ENCODE measurements around the gene BRD7. TPM values are rescaled to one million over a fixed set of nuclear protein-coding genes. Genes with fewer than 3 reads are reported as not detected.

The BRD7 gene
- total and polyA plus RNA-seq, 7 donors = 34.2 to 56.4 (median 52.0) TPM

- Histone ChIP-seq H3K27me3 (no peaks in the 10 kb centered on the region), H3K27ac (no peak overlapping the region), H3K9me3 (no peaks in the 10 kb centered on the region), H3K36me3 (no peaks in the 10 kb centered on the region), H3K4me3 (no peak overlapping the region), H3K4me1 (no peaks in the 10 kb centered on the region)
- no peak for DNase-seq
- 58 to 85% methylated on average over 7 of the region's 7 CpGs for WGBS, 2 donors
- TF ChIP-seq POLR2A (IDR thresholded peaks at IDR 0.05) (no peak), POLR2AphosphoS5 (IDR thresholded peaks at IDR 0.05) (no peak), CTCF (IDR thresholded peaks at IDR 0.05) (no peak), EP300 (IDR thresholded peaks at IDR 0.05) (no peak)
- intact Hi-C loops (cut with DNase I) = no loop called here
Measured at GRCh38 chr16:50408001-50408561, 39.3 kb upstream of the BRD7 start.

- TF ChIP-seq CTCF (IDR thresholded peaks at IDR 0.05) = no peak
- TF ChIP-seq POLR2A (IDR thresholded peaks at IDR 0.05) = no peak
- no peak for TF ChIP-seq POLR2AphosphoS5 (IDR thresholded peaks at IDR 0.05)
- TF ChIP-seq EP300 (IDR thresholded peaks at IDR 0.05) = no peak
- no peaks in the 10 kb centered on the region for H3K36me3 ChIP-seq
Measured at GRCh38 chr16:50407351-50407750, 38.6 kb upstream of the BRD7 start.

GRCh38 chr16:50403491-50403890, 34.7 kb upstream of the BRD7 start:
- Histone ChIP-seq H3K27ac (no peak overlapping the region), H3K9me3 (no peaks in the 10 kb centered on the region), H3K36me3 (no peaks in the 10 kb centered on the region), H3K27me3 (no peaks in the 10 kb centered on the region), H3K4me3 (no peak overlapping the region), H3K4me1 (no peaks in the 10 kb centered on the region)
- 79 to 89% methylated on average over 12 of the region's 12 CpGs for WGBS, 2 donors
- TF ChIP-seq POLR2A (IDR thresholded peaks at IDR 0.05) = no peak
- TF ChIP-seq EP300 (IDR thresholded peaks at IDR 0.05) = no peak
- no peak for TF ChIP-seq CTCF (IDR thresholded peaks at IDR 0.05)
- TF ChIP-seq POLR2AphosphoS5 (IDR thresholded peaks at IDR 0.05) = no peak
- DNase-seq = no peak
- intact Hi-C loops (cut with DNase I) = no loop called here

More at GRCh38 chr16:50407351-50407750, 38.6 kb upstream of the BRD7 start:
- Histone ChIP-seq H3K27ac (no peak overlapping the region), H3K9me3 (no peaks in the 10 kb centered on the region), H3K4me3 (no peak overlapping the region), H3K4me1 (no peaks in the 10 kb centered on the region), H3K27me3 (no peaks in the 10 kb centered on the region)
- intact Hi-C loops (cut with DNase I) = no loop called here
- DNase-seq = no peak
- 84 to 86% methylated on average over 5 of the region's 5 CpGs for WGBS, 2 donors

- no peak overlapping the region for H3K27ac ChIP-seq
- 81 to 88% methylated on average over 9 of the region's 9 CpGs for WGBS, 2 donors
- H3K9me3 ChIP-seq = no peaks in the 10 kb centered on the region
- TF ChIP-seq CTCF (IDR thresholded peaks at IDR 0.05) (no peak), EP300 (IDR thresholded peaks at IDR 0.05) (no peak), POLR2AphosphoS5 (IDR thresholded peaks at IDR 0.05) (no peak), POLR2A (IDR thresholded peaks at IDR 0.05) (no peak)
- H3K36me3 ChIP-seq = no peaks in the 10 kb centered on the region
- DNase-seq = no peak
- H3K4me1 ChIP-seq = no peaks in the 10 kb centered on the region
- no peaks in the 10 kb centered on the region for H3K27me3 ChIP-seq
- intact Hi-C loops (cut with DNase I) = no loop called here
- H3K4me3 ChIP-seq = no peak overlapping the region
Measured at GRCh38 chr16:50402298-50402895, 33.6 kb upstream of the BRD7 start.

GRCh38 chr16:50401355-50401754, 32.6 kb upstream of the BRD7 start:
- no peaks in the 10 kb centered on the region for H3K9me3 ChIP-seq
- no peak for DNase-seq
- no peak overlapping the region for H3K4me3 ChIP-seq
- no peaks in the 10 kb centered on the region for H3K27me3 ChIP-seq
- H3K36me3 ChIP-seq = no peaks in the 10 kb centered on the region
- no peak overlapping the region for H3K27ac ChIP-seq
- no peaks in the 10 kb centered on the region for H3K4me1 ChIP-seq
- no peak for TF ChIP-seq POLR2AphosphoS5 (IDR thresholded peaks at IDR 0.05)
- TF ChIP-seq POLR2A (IDR thresholded peaks at IDR 0.05) = no peak
- TF ChIP-seq CTCF (IDR thresholded peaks at IDR 0.05) = no peak
- TF ChIP-seq EP300 (IDR thresholded peaks at IDR 0.05) = no peak
- intact Hi-C loops (cut with DNase I) = no loop called here
- WGBS, 2 donors = 77 to 96% methylated on average over 5 of the region's 5 CpGs

Measured in sigmoid colon (tissue), 7 donors.